NB4 (cell line): ENCODE results near the gene RRP8.

Source experiments
- DNase-seq: peaks from one replicate; pipeline ENCODE4 v3.0.0; 2010; ENCODE audit warnings: low read depth
- H3K4me3 ChIP-seq: one replicate; pipeline ENCODE4 v1.5.1; 2011; ENCODE audit warnings: mild to moderate bottlenecking, low read depth, low read length, moderate library complexity
- MAX ChIP-seq: IDR thresholded peaks from 2 replicates; pipeline ENCODE4 v1.6.1; 2011; ENCODE audit warnings: low read depth, low read length
- MYC ChIP-seq: IDR thresholded peaks from 2 replicates; pipeline ENCODE4 v1.6.1; 2011; ENCODE audit warnings: low read depth, low read length
- POLR2A ChIP-seq: IDR thresholded peaks from 2 replicates; pipeline ENCODE4 v1.6.1; 2011; ENCODE audit warnings: mild to moderate bottlenecking; ENCODE audit not compliant: insufficient read length; ENCODE audit errors: extremely low read depth
- TF ChIP-seq, protein P1 (sequence below): IDR thresholded peaks from one replicate; pipeline ENCODE4 v1.5.1; 2012; ENCODE audit warnings: low read depth, low read length

The RRP8 gene

GRCh38 chr11:6631361-6631890 lies 28.0 kb upstream of the RRP8 start:
- TF ChIP-seq POLR2A: no peak
- no peak for TF ChIP-seq MAX
- TF ChIP-seq, protein P1, sequence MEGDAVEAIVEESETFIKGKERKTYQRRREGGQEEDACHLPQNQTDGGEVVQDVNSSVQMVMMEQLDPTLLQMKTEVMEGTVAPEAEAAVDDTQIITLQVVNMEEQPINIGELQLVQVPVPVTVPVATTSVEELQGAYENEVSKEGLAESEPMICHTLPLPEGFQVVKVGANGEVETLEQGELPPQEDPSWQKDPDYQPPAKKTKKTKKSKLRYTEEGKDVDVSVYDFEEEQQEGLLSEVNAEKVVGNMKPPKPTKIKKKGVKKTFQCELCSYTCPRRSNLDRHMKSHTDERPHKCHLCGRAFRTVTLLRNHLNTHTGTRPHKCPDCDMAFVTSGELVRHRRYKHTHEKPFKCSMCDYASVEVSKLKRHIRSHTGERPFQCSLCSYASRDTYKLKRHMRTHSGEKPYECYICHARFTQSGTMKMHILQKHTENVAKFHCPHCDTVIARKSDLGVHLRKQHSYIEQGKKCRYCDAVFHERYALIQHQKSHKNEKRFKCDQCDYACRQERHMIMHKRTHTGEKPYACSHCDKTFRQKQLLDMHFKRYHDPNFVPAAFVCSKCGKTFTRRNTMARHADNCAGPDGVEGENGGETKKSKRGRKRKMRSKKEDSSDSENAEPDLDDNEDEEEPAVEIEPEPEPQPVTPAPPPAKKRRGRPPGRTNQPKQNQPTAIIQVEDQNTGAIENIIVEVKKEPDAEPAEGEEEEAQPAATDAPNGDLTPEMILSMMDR: no peak
- no peak for TF ChIP-seq MYC
- H3K4me3 ChIP-seq: no peak overlapping the region
- DNase-seq: no peak

GRCh38 chr11:6630632-6631291 lies 27.3 kb upstream of the RRP8 start:
- H3K4me3 ChIP-seq: no peak overlapping the region
- TF ChIP-seq MAX (no peak), MYC (no peak), POLR2A (no peak)
- TF ChIP-seq, protein P1: no peak
- no peak for DNase-seq

- no peak overlapping the region for H3K4me3 ChIP-seq
- DNase-seq: no peak
- TF ChIP-seq MAX (no peak), POLR2A (no peak), MYC (no peak)
- TF ChIP-seq, protein P1: no peak
Observed at GRCh38 chr11:6629892-6630631, 26.6 kb upstream of the RRP8 start.

- DNase-seq: no peak
- no peak overlapping the region for H3K4me3 ChIP-seq
- TF ChIP-seq POLR2A (no peak), MAX (no peak), MYC (no peak)
- TF ChIP-seq, protein P1: no peak
Observed at GRCh38 chr11:6629573-6629891, 26.1 kb upstream of the RRP8 start.

GRCh38 chr11:6628526-6628925 lies 25.1 kb upstream of the RRP8 start:
- TF ChIP-seq, protein P1: no peak
- TF ChIP-seq MYC (no peak), POLR2A (no peak), MAX (no peak)
- no peak overlapping the region for H3K4me3 ChIP-seq
- no peak for DNase-seq
